Subcutaneous adipose tissue (tissue), 4 donors: Measurements from ENCODE around the gene OR11A1. TPM values are rescaled to one million over a fixed set of nuclear protein-coding genes. Genes with fewer than 3 reads are reported as not detected.

Experiments used
- total RNA-seq, 4 donors: library from RNA; depleted of rRNA; stranded (reverse); fragments of >200 nt; gene quantifications; one replicate each; pipeline ENCODE4 v1.1.0, GENCODE V29; 2016
- TF ChIP-seq, protein P1 (sequence below): fragments of 450-650 bp; IDR thresholded peaks from one replicate; pipeline ENCODE4 v1.5.1; 2016; ENCODE audit warnings: low read depth, mild to moderate bottlenecking, control low read depth, antibody characterized with exemption, moderate library complexity

The OR11A1 gene
- total RNA-seq, 4 donors from 2014 or later = not detected

DNA sequence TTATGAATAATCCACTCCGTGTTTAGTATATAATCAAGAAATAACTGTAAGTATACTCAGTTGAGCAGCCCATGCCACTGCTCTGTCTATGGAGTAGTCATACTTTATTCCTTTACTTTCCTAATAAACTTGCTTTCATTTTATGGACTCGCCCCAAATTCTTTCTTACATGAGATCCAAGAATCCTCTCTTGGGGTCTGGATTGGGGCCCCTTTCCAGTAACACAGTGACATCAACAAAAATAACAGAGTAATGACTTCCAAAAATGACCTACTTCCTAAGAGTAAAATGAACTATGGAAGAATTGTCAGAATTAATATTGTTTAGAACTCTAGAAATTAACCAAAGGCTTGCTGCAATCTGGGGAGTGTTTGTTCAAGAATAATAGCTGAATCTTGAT is 8.9 kb upstream of the OR11A1 start:
- TF ChIP-seq, protein P1, sequence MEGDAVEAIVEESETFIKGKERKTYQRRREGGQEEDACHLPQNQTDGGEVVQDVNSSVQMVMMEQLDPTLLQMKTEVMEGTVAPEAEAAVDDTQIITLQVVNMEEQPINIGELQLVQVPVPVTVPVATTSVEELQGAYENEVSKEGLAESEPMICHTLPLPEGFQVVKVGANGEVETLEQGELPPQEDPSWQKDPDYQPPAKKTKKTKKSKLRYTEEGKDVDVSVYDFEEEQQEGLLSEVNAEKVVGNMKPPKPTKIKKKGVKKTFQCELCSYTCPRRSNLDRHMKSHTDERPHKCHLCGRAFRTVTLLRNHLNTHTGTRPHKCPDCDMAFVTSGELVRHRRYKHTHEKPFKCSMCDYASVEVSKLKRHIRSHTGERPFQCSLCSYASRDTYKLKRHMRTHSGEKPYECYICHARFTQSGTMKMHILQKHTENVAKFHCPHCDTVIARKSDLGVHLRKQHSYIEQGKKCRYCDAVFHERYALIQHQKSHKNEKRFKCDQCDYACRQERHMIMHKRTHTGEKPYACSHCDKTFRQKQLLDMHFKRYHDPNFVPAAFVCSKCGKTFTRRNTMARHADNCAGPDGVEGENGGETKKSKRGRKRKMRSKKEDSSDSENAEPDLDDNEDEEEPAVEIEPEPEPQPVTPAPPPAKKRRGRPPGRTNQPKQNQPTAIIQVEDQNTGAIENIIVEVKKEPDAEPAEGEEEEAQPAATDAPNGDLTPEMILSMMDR = no peak

DNA sequence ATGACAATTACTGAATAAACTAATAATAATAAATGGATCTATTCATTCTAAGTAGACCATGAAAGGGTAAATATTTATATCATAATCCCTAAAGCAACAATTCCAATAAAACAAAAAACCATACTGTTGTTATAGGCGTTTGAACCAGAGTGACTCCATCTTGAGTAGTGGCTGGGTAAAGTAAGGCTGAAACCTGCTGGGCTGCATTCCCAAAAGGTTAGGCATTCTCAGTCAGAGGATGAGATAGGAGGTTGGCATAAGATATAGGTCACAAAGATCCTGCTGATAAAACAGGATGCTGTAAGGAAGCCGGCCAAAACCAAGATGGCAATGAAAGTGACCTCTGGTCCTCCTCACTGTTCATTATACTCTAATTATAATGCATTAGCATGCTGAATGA is 8.4 kb upstream of the OR11A1 start:
- TF ChIP-seq, protein P1 = no peak

GRCh38 chr6:29462022-29462421 is 5.2 kb upstream of the OR11A1 start:
- TF ChIP-seq, protein P1 = no peak

- TF ChIP-seq, protein P1 = no peak
Measured at GRCh38 chr6:29461021-29461814, 4.3 kb upstream of the OR11A1 start.

- TF ChIP-seq, protein P1 = no peak
Measured at GRCh38 chr6:29451471-29452193, 5.2 kb downstream of the OR11A1 start.

- TF ChIP-seq, protein P1 = no peak
Measured at GRCh38 chr6:29447670-29448069, 9.2 kb downstream of the OR11A1 start.

- TF ChIP-seq, protein P1 = no peak
Measured at GRCh38 chr6:29442719-29443118, 14.2 kb downstream of the OR11A1 start.
